GM23338 (cell line): ENCODE measurements around the gene MGRN1. TPM values are rescaled to one million over a fixed set of nuclear protein-coding genes. Genes with fewer than 3 reads are reported as not detected.

Experiments
- ATAC-seq: fragments of 200-7000 bp; cut with Tn5 transposase; 3 replicates; pipeline ENCODE4 v1.9.1; 2020
- DNase-seq: peaks from one replicate; pipeline ENCODE4 v3.0.0-alpha.2; 2015; ENCODE audit warnings: low spot score
- H2AFZ ChIP-seq: fragments of 200-600 bp; sonication (generic); 2 replicates; pipeline ENCODE4 v1.8.0; 2016; ENCODE audit warnings: antibody characterized with exemption, mild to moderate bottlenecking, moderate library complexity
- H3F3A ChIP-seq: fragments of 200-600 bp; sonication (generic); replicated peaks from 2 replicates; pipeline ENCODE4 v1.8.0; 2017; ENCODE audit warnings: antibody characterized with exemption, mixed run types, low read depth
- H3K27ac ChIP-seq: fragments of 200-600 bp; sonication (generic); 2 replicates; pipeline ENCODE4 v1.6.1; 2016; ENCODE audit warnings: low read depth
- H3K27me3 ChIP-seq: fragments of 200-600 bp; sonication (generic); 2 replicates; pipeline ENCODE4 v1.8.0; 2016; ENCODE audit warnings: mild to moderate bottlenecking, mixed run types, moderate library complexity; ENCODE audit not compliant: insufficient read depth
- H3K36me3 ChIP-seq: fragments of 200-600 bp; sonication (generic); 2 replicates; pipeline ENCODE4 v1.8.0; 2016; ENCODE audit warnings: mild to moderate bottlenecking; ENCODE audit not compliant: insufficient read depth
- H3K4me1 ChIP-seq: fragments of 200-600 bp; sonication (generic); 2 replicates; pipeline ENCODE4 v1.8.0; 2016; ENCODE audit warnings: mild to moderate bottlenecking, moderate library complexity; ENCODE audit not compliant: insufficient read depth
- H3K4me2 ChIP-seq: fragments of 200-600 bp; sonication (generic); 2 replicates; pipeline ENCODE4 v1.7.1; 2017; ENCODE audit warnings: mixed run types
- H3K4me3 ChIP-seq: fragments of 200-600 bp; sonication (generic); 2 replicates; pipeline ENCODE4 v1.6.1; 2016; ENCODE audit warnings: mixed run types
- H3K79me2 ChIP-seq: fragments of 200-600 bp; sonication (generic); replicated peaks from 2 replicates; pipeline ENCODE4 v1.8.0; 2017; ENCODE audit warnings: mild to moderate bottlenecking; ENCODE audit not compliant: insufficient read depth
- H3K9me2 ChIP-seq: fragments of 200-600 bp; sonication (generic); 2 replicates; pipeline ENCODE4 v1.8.0; 2017; ENCODE audit not compliant: insufficient read depth
- H4K20me1 ChIP-seq: fragments of 200-600 bp; sonication (generic); replicated peaks from 2 replicates; pipeline ENCODE4 v1.8.0; 2017; ENCODE audit warnings: mild to moderate bottlenecking; ENCODE audit not compliant: insufficient read depth
- H3K27ac Mint-ChIP-seq: 2 replicates; pipeline ENCODE4 v1.8.0; 2020; ENCODE audit warnings: inconsistent platforms, mild to moderate bottlenecking, moderate library complexity, mixed read lengths
- H3K27me3 Mint-ChIP-seq: 3 replicates; pipeline ENCODE4 v1.8.0; 2022; ENCODE audit warnings: low read depth, mild to moderate bottlenecking, moderate library complexity, mixed read lengths, inconsistent platforms; ENCODE audit not compliant: insufficient read depth, poor library complexity
- H3K36me3 Mint-ChIP-seq: 3 replicates; pipeline ENCODE4 v1.8.0; 2021; ENCODE audit warnings: low read depth, mild to moderate bottlenecking, inconsistent platforms, moderate library complexity, mixed read lengths
- H3K4me1 Mint-ChIP-seq: 3 replicates; pipeline ENCODE4 v1.8.0; 2020; ENCODE audit warnings: mild to moderate bottlenecking, inconsistent platforms, mixed read lengths
- H3K4me3 Mint-ChIP-seq: 3 replicates; pipeline ENCODE4 v1.8.0; 2021; ENCODE audit warnings: moderate library complexity, mild to moderate bottlenecking, inconsistent platforms, mixed read lengths
- H3K9me3 Mint-ChIP-seq: 3 replicates; pipeline ENCODE4 v1.8.0; 2020; ENCODE audit warnings: moderate library complexity, mild to moderate bottlenecking, inconsistent platforms, mixed read lengths
- CREB1 ChIP-seq: fragments of 250-450 bp; sonication (Bioruptor Pico); IDR thresholded peaks from 2 replicates; pipeline ENCODE4 v1.5.0; 2020; ENCODE audit warnings: low read depth, mild to moderate bottlenecking, moderate library complexity
- CTCF ChIP-seq, 2 experiments: fragments of 200-600 bp in 1 of 2; sonication (generic) in 1 of 2; conservative IDR thresholded peaks; 2 replicates each; pipeline versions ENCODE4 v1.5.1 to v1.6.1; 2016 to 2017; ENCODE audit warnings: antibody characterized with exemption in 2 of 2, low read depth in 2 of 2, mild to moderate bottlenecking in 2 of 2, moderate library complexity in 1 of 2
- EZH2 ChIP-seq: fragments of 200-600 bp; sonication (generic); IDR thresholded peaks from one replicate; pipeline ENCODE4 v1.8.0; 2017; ENCODE audit warnings: antibody characterized with exemption, mild to moderate bottlenecking, low read depth; ENCODE audit not compliant: unreplicated experiment
- EZH2phosphoT487 ChIP-seq: fragments of 200-600 bp; sonication (generic); IDR thresholded peaks from one replicate; pipeline ENCODE4 v1.8.1; 2018; ENCODE audit warnings: antibody characterized with exemption; ENCODE audit not compliant: unreplicated experiment
- JUNB ChIP-seq: IDR thresholded peaks from one replicate; pipeline ENCODE4 v1.6.1; 2016; ENCODE audit warnings: antibody characterized with exemption; ENCODE audit not compliant: unreplicated experiment
- NANOG ChIP-seq: IDR thresholded peaks from 2 replicates; pipeline ENCODE4 v1.6.1; 2016; ENCODE audit warnings: antibody characterized with exemption, borderline replicate concordance
- POLR2AphosphoS5 ChIP-seq: IDR thresholded peaks from 2 replicates; pipeline ENCODE4 v1.6.1; 2016; ENCODE audit warnings: antibody characterized with exemption, low read depth
- REST ChIP-seq: IDR thresholded peaks from one replicate; pipeline ENCODE4 v1.6.1; 2018; ENCODE audit warnings: antibody characterized with exemption; ENCODE audit not compliant: unreplicated experiment
- STAT1 ChIP-seq: IDR thresholded peaks from one replicate; pipeline ENCODE4 v1.6.1; 2016; ENCODE audit warnings: antibody characterized with exemption; ENCODE audit not compliant: unreplicated experiment
- ZNF114 ChIP-seq: fragments of 250-450 bp; sonication (Bioruptor Pico); IDR thresholded peaks from 2 replicates; pipeline ENCODE4 v1.5.0; 2020; ENCODE audit warnings: mild to moderate bottlenecking, moderate library complexity
- ZNF331 ChIP-seq: fragments of 250-450 bp; sonication (Bioruptor Pico); IDR thresholded peaks from 2 replicates; pipeline ENCODE4 v1.5.0; 2020; ENCODE audit warnings: low read depth, mild to moderate bottlenecking, moderate library complexity
- polyA plus RNA-seq: library from polyadenylated mRNA; unstranded; fragments of >200 nt; fragmentation: Nextera tagmentation; extraction: Ambion mirVana; gene quantifications from 2 replicates; pipeline ENCODE4 v1.2.1, GENCODE V29; 2016
- total RNA-seq: library from RNA; depleted of rRNA; stranded (reverse); fragments of >200 nt; shearing (Covaris generic); gene quantifications from 2 replicates; pipeline ENCODE4 v1.2.3, GENCODE V29; 2014
- TF ChIP-seq, protein P1 (sequence below): fragments of 250-450 bp; sonication (Bioruptor Pico); IDR thresholded peaks from 2 replicates; pipeline ENCODE4 v1.5.0; 2020; ENCODE audit warnings: mild to moderate bottlenecking, moderate library complexity
- TF ChIP-seq, protein P2 (sequence below): IDR thresholded peaks from 2 replicates; pipeline ENCODE4 v1.6.1; 2016; ENCODE audit warnings: antibody characterized with exemption

MGRN1 gene
- total and polyA plus RNA-seq, 2 experiments from 2014 or later: 13.1 to 71.8 TPM

DNA sequence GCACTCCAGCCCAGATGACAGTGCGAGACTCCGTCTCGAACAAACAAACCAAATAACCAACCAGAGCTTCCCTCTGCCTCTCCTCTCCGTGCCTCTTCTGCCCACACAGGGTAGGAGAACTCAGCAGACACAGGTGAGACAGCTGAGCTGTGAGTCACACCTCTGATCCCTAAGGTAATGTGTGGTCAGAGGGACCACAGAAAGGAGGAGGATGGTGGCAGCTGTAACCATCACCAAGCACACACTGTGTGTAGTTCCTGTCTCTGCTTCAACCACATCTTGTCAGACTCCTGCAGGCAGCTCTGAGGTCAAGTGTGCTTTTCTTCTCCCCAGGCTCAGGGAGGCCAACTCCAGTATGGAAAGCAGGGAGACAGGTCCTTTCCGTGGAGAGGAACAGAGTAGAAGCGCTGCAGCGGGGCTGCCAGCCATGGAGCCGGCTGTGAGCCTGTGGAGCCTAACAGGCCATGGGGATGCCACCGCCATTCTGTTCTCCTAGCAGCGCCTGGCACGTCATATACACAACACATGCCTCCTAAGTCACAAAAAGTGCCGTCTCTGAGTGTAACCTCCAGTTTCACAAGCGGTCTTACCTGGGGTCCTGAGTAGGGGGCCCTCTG, 75.9 kb downstream of the MGRN1 start:
- no peaks in the 10 kb centered on the region for H3K79me2 ChIP-seq
- no peak overlapping the region for H3K27ac ChIP-seq
- peaks cover 5% of the 10 kb centered on the region for H3F3A ChIP-seq
- H3K9me2 ChIP-seq: no peaks in the 10 kb centered on the region
- no peak for TF ChIP-seq ZNF114 (CRISPR knock-in tag)
- TF ChIP-seq, protein P1, sequence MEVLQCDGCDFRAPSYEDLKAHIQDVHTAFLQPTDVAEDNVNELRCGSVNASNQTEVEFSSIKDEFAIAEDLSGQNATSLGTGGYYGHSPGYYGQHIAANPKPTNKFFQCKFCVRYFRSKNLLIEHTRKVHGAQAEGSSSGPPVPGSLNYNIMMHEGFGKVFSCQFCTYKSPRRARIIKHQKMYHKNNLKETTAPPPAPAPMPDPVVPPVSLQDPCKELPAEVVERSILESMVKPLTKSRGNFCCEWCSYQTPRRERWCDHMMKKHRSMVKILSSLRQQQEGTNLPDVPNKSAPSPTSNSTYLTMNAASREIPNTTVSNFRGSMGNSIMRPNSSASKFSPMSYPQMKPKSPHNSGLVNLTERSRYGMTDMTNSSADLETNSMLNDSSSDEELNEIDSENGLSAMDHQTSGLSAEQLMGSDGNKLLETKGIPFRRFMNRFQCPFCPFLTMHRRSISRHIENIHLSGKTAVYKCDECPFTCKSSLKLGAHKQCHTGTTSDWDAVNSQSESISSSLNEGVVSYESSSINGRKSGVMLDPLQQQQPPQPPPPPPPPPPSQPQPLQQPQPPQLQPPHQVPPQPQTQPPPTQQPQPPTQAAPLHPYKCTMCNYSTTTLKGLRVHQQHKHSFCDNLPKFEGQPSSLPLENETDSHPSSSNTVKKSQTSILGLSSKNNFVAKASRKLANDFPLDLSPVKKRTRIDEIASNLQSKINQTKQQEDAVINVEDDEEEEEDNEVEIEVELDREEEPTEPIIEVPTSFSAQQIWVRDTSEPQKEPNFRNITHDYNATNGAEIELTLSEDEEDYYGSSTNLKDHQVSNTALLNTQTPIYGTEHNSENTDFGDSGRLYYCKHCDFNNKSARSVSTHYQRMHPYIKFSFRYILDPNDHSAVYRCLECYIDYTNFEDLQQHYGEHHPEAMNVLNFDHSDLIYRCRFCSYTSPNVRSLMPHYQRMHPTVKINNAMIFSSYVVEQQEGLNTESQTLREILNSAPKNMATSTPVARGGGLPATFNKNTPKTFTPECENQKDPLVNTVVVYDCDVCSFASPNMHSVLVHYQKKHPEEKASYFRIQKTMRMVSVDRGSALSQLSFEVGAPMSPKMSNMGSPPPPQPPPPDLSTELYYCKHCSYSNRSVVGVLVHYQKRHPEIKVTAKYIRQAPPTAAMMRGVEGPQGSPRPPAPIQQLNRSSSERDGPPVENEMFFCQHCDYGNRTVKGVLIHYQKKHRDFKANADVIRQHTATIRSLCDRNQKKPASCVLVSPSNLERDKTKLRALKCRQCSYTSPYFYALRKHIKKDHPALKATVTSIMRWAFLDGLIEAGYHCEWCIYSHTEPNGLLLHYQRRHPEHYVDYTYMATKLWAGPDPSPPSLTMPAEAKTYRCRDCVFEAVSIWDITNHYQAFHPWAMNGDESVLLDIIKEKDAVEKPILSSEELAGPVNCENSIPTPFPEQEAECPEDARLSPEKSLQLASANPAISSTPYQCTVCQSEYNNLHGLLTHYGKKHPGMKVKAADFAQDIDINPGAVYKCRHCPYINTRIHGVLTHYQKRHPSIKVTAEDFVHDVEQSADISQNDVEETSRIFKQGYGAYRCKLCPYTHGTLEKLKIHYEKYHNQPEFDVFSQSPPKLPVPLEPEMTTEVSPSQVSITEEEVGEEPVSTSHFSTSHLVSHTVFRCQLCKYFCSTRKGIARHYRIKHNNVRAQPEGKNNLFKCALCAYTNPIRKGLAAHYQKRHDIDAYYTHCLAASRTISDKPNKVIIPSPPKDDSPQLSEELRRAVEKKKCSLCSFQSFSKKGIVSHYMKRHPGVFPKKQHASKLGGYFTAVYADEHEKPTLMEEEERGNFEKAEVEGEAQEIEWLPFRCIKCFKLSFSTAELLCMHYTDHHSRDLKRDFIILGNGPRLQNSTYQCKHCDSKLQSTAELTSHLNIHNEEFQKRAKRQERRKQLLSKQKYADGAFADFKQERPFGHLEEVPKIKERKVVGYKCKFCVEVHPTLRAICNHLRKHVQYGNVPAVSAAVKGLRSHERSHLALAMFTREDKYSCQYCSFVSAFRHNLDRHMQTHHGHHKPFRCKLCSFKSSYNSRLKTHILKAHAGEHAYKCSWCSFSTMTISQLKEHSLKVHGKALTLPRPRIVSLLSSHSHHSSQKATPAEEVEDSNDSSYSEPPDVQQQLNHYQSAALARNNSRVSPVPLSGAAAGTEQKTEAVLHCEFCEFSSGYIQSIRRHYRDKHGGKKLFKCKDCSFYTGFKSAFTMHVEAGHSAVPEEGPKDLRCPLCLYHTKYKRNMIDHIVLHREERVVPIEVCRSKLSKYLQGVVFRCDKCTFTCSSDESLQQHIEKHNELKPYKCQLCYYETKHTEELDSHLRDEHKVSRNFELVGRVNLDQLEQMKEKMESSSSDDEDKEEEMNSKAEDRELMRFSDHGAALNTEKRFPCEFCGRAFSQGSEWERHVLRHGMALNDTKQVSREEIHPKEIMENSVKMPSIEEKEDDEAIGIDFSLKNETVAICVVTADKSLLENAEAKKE (CRISPR knock-in tag): no peak
- TF ChIP-seq JUNB: no peak
- no peak for TF ChIP-seq ZNF331 (CRISPR knock-in tag)
- TF ChIP-seq POLR2AphosphoS5: no peak
- TF ChIP-seq REST: no peak
- no peak for TF ChIP-seq NANOG
- TF ChIP-seq STAT1: no peak
- no peak for TF ChIP-seq CREB1 (CRISPR knock-in tag)
- no peak for TF ChIP-seq EZH2phosphoT487
- TF ChIP-seq EZH2: no peak
- TF ChIP-seq CTCF (conservative IDR thresholded peaks at IDR 0.05; ENCODE audit: low read depth in 2 of 2): no peak
- TF ChIP-seq, protein P2, sequence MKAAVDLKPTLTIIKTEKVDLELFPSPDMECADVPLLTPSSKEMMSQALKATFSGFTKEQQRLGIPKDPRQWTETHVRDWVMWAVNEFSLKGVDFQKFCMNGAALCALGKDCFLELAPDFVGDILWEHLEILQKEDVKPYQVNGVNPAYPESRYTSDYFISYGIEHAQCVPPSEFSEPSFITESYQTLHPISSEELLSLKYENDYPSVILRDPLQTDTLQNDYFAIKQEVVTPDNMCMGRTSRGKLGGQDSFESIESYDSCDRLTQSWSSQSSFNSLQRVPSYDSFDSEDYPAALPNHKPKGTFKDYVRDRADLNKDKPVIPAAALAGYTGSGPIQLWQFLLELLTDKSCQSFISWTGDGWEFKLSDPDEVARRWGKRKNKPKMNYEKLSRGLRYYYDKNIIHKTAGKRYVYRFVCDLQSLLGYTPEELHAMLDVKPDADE: no peak
- Mint-ChIP-seq H3K9me3 (no peaks in the 10 kb centered on the region; the same call in 2 of the 3 replicates), H3K36me3 (peaks cover 51% of the 10 kb centered on the region), H3K27ac (no peak overlapping the region), H3K4me1 (0 out of 3 replicates have a peak, but pooled peaks cover 1% of the 10 kb centered on the region), H3K27me3 (peaks cover 7% of the 10 kb centered on the region), H3K4me3 (no peak overlapping the region)
- H3K27me3 ChIP-seq: no peaks in the 10 kb centered on the region
- no peak overlapping the region for H2AFZ ChIP-seq
- no peaks in the 10 kb centered on the region for H3K4me1 ChIP-seq
- DNase-seq: no peak
- H3K36me3 ChIP-seq: peaks cover 15% of the 10 kb centered on the region
- H4K20me1 ChIP-seq: peaks cover 3% of the 10 kb centered on the region
- ATAC-seq: no peak
- no peak overlapping the region for H3K4me2 ChIP-seq
- no peak overlapping the region for H3K4me3 ChIP-seq
